ENCODE data around the gene C17orf107. TPM values are rescaled to one million over a fixed set of nuclear protein-coding genes. Genes with fewer than 3 reads are reported as not detected.

Gene C17orf107
- total and polyA plus RNA-seq, 9 donors: 1.1 to 11.8 (median 7.4) TPM

DNA sequence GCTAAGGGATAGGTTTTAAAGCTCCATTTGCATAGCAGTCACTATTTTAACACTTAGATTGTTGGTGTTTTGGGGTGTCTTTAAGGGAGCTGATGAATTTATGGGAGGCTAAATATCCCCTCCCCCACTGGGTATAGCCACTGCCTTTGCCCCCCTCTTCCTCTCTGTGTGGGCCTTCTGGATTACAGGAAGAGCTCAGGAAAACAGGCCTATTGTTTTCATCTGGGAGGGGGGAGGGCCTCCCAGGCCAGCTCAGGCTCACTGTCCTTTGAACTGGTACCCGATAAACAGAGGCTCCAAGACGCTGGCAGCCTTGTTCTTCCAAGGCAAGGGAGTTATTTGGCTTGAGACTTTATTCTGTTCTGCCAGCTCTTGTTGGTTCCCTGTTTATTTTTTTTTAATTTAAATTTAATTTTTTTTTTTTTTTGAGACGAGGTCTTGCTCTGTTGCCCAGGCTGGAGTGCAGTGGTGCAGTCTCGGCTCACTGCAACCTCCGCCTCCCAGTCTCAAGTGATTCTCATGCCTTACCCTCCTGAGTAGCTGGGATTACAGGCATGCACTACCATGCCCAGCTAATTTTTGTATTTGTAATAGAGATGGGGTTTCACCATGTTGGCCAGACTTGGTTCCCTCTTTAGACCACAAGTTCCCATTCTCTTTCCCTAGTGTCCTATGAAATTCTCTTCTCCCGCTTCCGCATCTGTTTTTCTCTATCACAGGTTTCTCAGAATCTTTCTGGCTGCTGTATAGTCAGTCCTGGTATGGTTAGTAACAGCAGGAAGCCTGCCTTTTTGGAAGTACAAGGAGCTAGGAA lies 41.1 kb upstream of the C17orf107 start:
- peak overlapping the region; percentile 22 to 59 for H3K27ac ChIP-seq
- peaks cover 16% of the 10 kb centered on the region for H3K4me1 ChIP-seq (ENCODE audit: insufficient read depth)
- DNase-seq: peak in 1 of 5 donors; percentile 48
- intact Hi-C loops (cut with DNase I): no loop called here
- WGBS, 3 donors: 42 to 57% (median 53%) methylated on average over 7 of the region's 7 CpGs
- TF ChIP-seq POLR2A (IDR thresholded peaks at IDR 0.05) (no peak), EP300 (IDR thresholded peaks at IDR 0.05) (no peak)
- TF ChIP-seq, protein P1, sequence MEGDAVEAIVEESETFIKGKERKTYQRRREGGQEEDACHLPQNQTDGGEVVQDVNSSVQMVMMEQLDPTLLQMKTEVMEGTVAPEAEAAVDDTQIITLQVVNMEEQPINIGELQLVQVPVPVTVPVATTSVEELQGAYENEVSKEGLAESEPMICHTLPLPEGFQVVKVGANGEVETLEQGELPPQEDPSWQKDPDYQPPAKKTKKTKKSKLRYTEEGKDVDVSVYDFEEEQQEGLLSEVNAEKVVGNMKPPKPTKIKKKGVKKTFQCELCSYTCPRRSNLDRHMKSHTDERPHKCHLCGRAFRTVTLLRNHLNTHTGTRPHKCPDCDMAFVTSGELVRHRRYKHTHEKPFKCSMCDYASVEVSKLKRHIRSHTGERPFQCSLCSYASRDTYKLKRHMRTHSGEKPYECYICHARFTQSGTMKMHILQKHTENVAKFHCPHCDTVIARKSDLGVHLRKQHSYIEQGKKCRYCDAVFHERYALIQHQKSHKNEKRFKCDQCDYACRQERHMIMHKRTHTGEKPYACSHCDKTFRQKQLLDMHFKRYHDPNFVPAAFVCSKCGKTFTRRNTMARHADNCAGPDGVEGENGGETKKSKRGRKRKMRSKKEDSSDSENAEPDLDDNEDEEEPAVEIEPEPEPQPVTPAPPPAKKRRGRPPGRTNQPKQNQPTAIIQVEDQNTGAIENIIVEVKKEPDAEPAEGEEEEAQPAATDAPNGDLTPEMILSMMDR (IDR thresholded peaks at IDR 0.05): no peak
- H3K9me3 ChIP-seq: no peaks in the 10 kb centered on the region
- H3K36me3 ChIP-seq: no peaks in the 10 kb centered on the region
- H3K27me3 ChIP-seq: no peaks in the 10 kb centered on the region
- H3K4me3 ChIP-seq: no peak overlapping the region

DNA sequence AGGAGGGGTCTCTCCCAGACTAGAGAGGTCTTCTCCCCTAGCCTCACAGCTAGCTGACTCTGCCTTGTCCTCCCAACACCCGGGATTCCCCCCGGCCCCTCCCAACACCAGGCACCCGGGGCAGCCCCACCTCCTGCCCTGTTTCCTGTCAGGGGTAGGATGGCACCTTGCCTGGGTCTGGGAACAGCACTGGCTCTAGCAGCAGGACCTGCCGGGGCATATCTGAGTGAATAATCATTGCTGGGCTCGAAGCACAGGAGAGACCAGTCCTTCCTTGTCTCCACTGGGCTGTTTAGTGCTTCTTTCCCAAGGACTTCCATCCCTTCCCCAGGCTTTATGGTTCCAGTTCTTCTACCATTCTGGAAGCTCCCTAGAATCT lies 40.5 kb upstream of the C17orf107 start:
- intact Hi-C loops (cut with DNase I): no loop called here
- no peak overlapping the region for H3K4me3 ChIP-seq
- TF ChIP-seq, protein P1 (IDR thresholded peaks at IDR 0.05): no peak
- no peak for TF ChIP-seq EP300 (IDR thresholded peaks at IDR 0.05)
- no peak for TF ChIP-seq POLR2A (IDR thresholded peaks at IDR 0.05)
- DNase-seq: peak in 2 of 5 donors; percentile 39 to 55
- no peaks in the 10 kb centered on the region for H3K9me3 ChIP-seq
- no peaks in the 10 kb centered on the region for H3K36me3 ChIP-seq
- H3K27ac ChIP-seq: peak overlapping the region; percentile 22 to 59
- peaks cover 16% of the 10 kb centered on the region for H3K4me1 ChIP-seq (ENCODE audit: insufficient read depth)
- no peaks in the 10 kb centered on the region for H3K27me3 ChIP-seq
- WGBS, 3 donors: 36 to 47% (median 37%) methylated on average over 5 of the region's 5 CpGs

DNA sequence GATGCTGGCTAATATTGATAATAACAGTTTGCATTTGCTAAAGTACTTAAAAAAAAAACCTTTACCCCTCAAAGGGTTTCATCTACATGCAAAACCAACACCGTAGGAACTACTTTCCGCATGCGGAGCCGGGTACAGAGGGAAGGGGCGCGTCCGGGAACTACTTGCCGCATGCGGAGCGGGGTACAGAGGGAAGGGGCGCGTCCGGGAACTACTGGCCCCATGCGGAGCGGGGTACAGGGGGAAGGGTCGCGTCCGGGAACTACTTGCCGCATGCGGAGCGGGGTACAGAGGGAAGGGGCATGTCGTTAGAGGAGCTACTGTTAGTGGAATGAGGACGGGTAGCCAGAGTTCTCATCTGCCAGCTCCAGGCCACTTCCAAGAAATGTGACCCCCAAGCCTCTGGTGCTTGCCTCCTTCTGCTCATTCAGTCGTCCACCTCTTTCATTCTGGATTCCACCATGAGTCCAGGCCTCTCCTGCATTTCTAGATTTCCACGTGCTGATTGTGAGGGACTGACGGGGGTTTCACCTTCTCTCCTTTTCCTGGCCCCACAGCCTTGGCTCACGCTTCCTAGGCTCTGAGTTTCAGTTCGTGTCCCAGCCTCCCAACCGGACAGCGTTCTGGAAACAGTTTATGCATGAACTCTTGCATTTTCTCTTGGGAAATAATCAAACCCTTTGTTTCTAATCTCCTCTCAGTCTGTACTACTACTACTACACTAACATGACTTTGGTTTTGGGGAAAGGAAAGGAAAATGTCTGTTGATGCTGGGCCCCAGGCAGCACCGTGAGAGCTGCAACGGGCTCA lies 39.3 kb upstream of the C17orf107 start:
- 80 to 83% (median 81%) methylated on average over 32 of the region's 32 CpGs for WGBS, 3 donors
- TF ChIP-seq, protein P1 (IDR thresholded peaks at IDR 0.05): no peak
- TF ChIP-seq POLR2A (IDR thresholded peaks at IDR 0.05) (no peak), EP300 (IDR thresholded peaks at IDR 0.05) (no peak)
- H3K4me3 ChIP-seq: no peak overlapping the region
- H3K27me3 ChIP-seq: no peaks in the 10 kb centered on the region
- intact Hi-C loops (cut with DNase I): no loop called here
- H3K4me1 ChIP-seq (ENCODE audit: insufficient read depth): peaks cover 16% of the 10 kb centered on the region
- DNase-seq: no peak
- H3K36me3 ChIP-seq: no peaks in the 10 kb centered on the region
- no peak overlapping the region for H3K27ac ChIP-seq
- H3K9me3 ChIP-seq: no peaks in the 10 kb centered on the region

DNA sequence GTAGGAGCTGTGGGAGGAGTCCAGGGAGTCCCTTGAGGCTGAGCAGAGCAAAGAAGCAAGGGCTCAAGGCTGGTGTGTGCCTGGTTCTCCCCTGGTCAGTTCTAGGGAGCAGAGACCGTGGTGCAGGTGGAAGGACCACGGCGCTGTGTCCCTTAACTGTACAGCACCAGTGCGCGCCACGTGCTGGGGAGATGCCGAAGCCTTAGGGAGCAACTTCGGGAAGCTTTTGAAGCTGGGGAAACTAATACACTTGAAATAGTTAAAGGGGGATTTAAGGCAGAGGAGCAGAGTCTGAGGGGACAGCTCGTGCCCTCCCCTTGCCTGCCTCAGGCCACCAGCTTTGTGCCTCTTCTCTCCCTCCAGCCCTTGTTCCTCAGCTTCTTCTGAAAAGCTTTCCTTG lies 38.7 kb upstream of the C17orf107 start:
- Histone ChIP-seq H3K36me3 (no peaks in the 10 kb centered on the region), H3K9me3 (no peaks in the 10 kb centered on the region), H3K4me1 (ENCODE audit: insufficient read depth) (peaks cover 16% of the 10 kb centered on the region), H3K27me3 (no peaks in the 10 kb centered on the region), H3K27ac (no peak overlapping the region), H3K4me3 (no peak overlapping the region)
- no peak for DNase-seq
- 88 to 93% (median 89%) methylated on average over 9 of the region's 9 CpGs for WGBS, 3 donors
- intact Hi-C loops (cut with DNase I): no loop called here
- TF ChIP-seq, protein P1 (IDR thresholded peaks at IDR 0.05): no peak
